HCT116 (cell line): ENCODE data around the gene DMD. TPM values are rescaled to one million over a fixed set of nuclear protein-coding genes. Genes with fewer than 3 reads are reported as not detected.

Experiments
- ATAC-seq: fragments of 200-7000 bp; cut with Tn5 transposase; 2 replicates; pipeline ENCODE4 v1.9.1; 2020; ENCODE audit warnings: mild to moderate bottlenecking, moderate library complexity
- BruUV-seq: library from RNA; stranded (reverse); fragments of 400-500 nt; replicated peaks from 2 replicates; lab custom pipeline; 2021; lab: Mats Ljungman, UMichigan
- CTCF ChIA-PET: fragments of 300-600 bp; sonication (Branson Sonifier 250); formaldehyde crosslinking; loops from one replicate; lab custom pipeline; 2021; ENCODE audit warnings: antibody characterized with exemption; lab: Charles Lee
- POLR2A ChIA-PET: fragments of 300-600, 350-600 bp; sonication (Branson Sonifier 250); formaldehyde crosslinking; loops from one replicate; lab custom pipeline; 2021; ENCODE audit warnings: antibody characterized with exemption; lab: Charles Lee
- RAD21 ChIA-PET, 2 experiments: fragments of 300-600 bp; sonication (Branson Sonifier 250); formaldehyde crosslinking; loops; one replicate each; lab custom pipeline; 2023; ENCODE audit warnings: low total read pairs in 2 of 2; ENCODE audit not compliant: uncharacterized antibody in 2 of 2, unreplicated experiment in 2 of 2, low non-redundant PET in 1 of 2; lab: Charles Lee
- DNase-seq: peaks from one replicate; pipeline ENCODE4 v3.0.0-alpha.2; 2010; ENCODE audit warnings: low read depth, low spot score
- H2AFZ ChIP-seq: fragments of 200-600 bp; shearing (Covaris generic), sonication (generic); 2 replicates; pipeline ENCODE4 v1.6.1; 2017; ENCODE audit warnings: low read depth, mixed run types, mixed read lengths, antibody characterized with exemption, low read length; ENCODE audit not compliant: poor library complexity, severe bottlenecking
- H3K27ac ChIP-seq: 2 replicates; pipeline ENCODE4 v1.5.1; 2012; ENCODE audit warnings: low read depth, low read length
- H3K27me3 ChIP-seq: fragments of 200-600 bp; sonication (generic); 2 replicates; pipeline ENCODE4 v1.6.1; 2016; ENCODE audit warnings: mixed run types, low read length, mixed read lengths; ENCODE audit not compliant: insufficient read depth
- H3K36me3 ChIP-seq, 2 experiments: fragments of 200-500 bp in 1 of 2; fragments of 200-600 bp in 1 of 2; sonication (Bioruptor generic) in 1 of 2; sonication (generic) in 1 of 2; 2 replicates each; pipeline versions ENCODE4 v1.5.1 to v1.6.1; 2014 to 2016; ENCODE audit warnings: low read length in 2 of 2, inconsistent platforms in 1 of 2, mixed read lengths in 1 of 2, mixed run types in 1 of 2; ENCODE audit not compliant: insufficient read depth in 2 of 2, control insufficient read depth in 1 of 2
- H3K4me1 ChIP-seq, 2 experiments: fragments of 200-600 bp in 1 of 2; sonication (generic) in 1 of 2; 2 replicates each; pipeline versions ENCODE4 v1.5.1 to v1.6.1; 2012 to 2017; ENCODE audit warnings: low read length in 2 of 2, inconsistent platforms in 1 of 2, mild to moderate bottlenecking in 1 of 2, mixed read lengths in 1 of 2, mixed run types in 1 of 2, moderate library complexity in 1 of 2; ENCODE audit not compliant: insufficient read depth in 2 of 2, control insufficient read depth in 1 of 2
- H3K4me2 ChIP-seq: fragments of 200-600 bp; sonication (generic); 2 replicates; pipeline ENCODE4 v1.6.1; 2017; ENCODE audit warnings: mixed run types, low read length, mixed read lengths
- H3K4me3 ChIP-seq, 2 experiments: fragments of 200-600 bp in 1 of 2; sonication (generic) in 1 of 2; replicated peaks in 1 of 2; 2 replicates each; pipeline ENCODE4 v1.5.1; 2011 to 2016; ENCODE audit warnings: low read length in 2 of 2, control low read depth in 1 of 2, low read depth in 1 of 2, mild to moderate bottlenecking in 1 of 2, mixed read lengths in 1 of 2, mixed run types in 1 of 2
- H3K79me2 ChIP-seq: fragments of 200-600 bp; sonication (generic); 2 replicates; pipeline ENCODE4 v1.6.1; 2017; ENCODE audit warnings: mild to moderate bottlenecking, mixed run types, low read length, moderate library complexity, mixed read lengths; ENCODE audit not compliant: insufficient read depth
- H3K9ac ChIP-seq: fragments of 200-600 bp; sonication (generic); 2 replicates; pipeline ENCODE4 v1.6.1; 2016; ENCODE audit warnings: low read length, mixed read lengths
- H3K9me2 ChIP-seq: fragments of 200-600 bp; sonication (generic), shearing (Covaris generic); 2 replicates; pipeline ENCODE4 v1.6.1; 2017; ENCODE audit warnings: mixed run types, mild to moderate bottlenecking, moderate library complexity; ENCODE audit not compliant: insufficient read depth
- H3K9me3 ChIP-seq, 2 experiments: fragments of 200-500 bp in 1 of 2; fragments of 200-600 bp in 1 of 2; sonication (Bioruptor generic) in 1 of 2; sonication (generic) in 1 of 2; 2 replicates each; pipeline ENCODE4 v1.6.1; 2014 to 2017; ENCODE audit warnings: low read length in 2 of 2, mixed read lengths in 2 of 2, inconsistent platforms in 1 of 2, low read depth in 1 of 2, mild to moderate bottlenecking in 1 of 2, mixed run types in 1 of 2, moderate library complexity in 1 of 2; ENCODE audit not compliant: control insufficient read depth in 1 of 2, insufficient read depth in 1 of 2
- H4K20me1 ChIP-seq: fragments of 200-600 bp; sonication (generic), shearing (Covaris generic); 2 replicates; pipeline ENCODE4 v1.6.1; 2017; ENCODE audit warnings: mixed run types, mild to moderate bottlenecking, moderate library complexity; ENCODE audit not compliant: insufficient read depth
- ATF3 ChIP-seq: IDR thresholded peaks from 2 replicates; pipeline ENCODE4 v1.6.1; 2012
- CBX3 ChIP-seq: IDR thresholded peaks from 2 replicates; pipeline ENCODE4 v1.6.1; 2012; ENCODE audit warnings: low read depth
- CTCF ChIP-seq, 3 experiments: fragments of 200-600 bp in 1 of 3; sonication (generic) in 1 of 3; IDR thresholded peaks in 2 of 3; conservative IDR thresholded peaks in 1 of 3; 2 replicates each; pipeline ENCODE4 v1.5.1; 2012 to 2017; ENCODE audit warnings: low read depth in 2 of 3, low read length in 2 of 3, antibody characterized with exemption in 1 of 3, borderline replicate concordance in 1 of 3, control low read depth in 1 of 3, mild to moderate bottlenecking in 1 of 3, mixed read lengths in 1 of 3, mixed run types in 1 of 3, moderate library complexity in 1 of 3; ENCODE audit not compliant: insufficient read depth in 1 of 3
- EGR1 ChIP-seq: IDR thresholded peaks from 2 replicates; pipeline ENCODE4 v1.6.1; 2012; ENCODE audit warnings: low read depth
- ELF1 ChIP-seq: IDR thresholded peaks from 2 replicates; pipeline ENCODE4 v1.6.1; 2012; ENCODE audit warnings: low read depth, borderline replicate concordance
- EZH2 ChIP-seq: fragments of 200-600 bp; sonication (generic); IDR thresholded peaks from 2 replicates; pipeline ENCODE4 v1.6.1; 2017; ENCODE audit warnings: antibody characterized with exemption, mixed run types
- EZH2phosphoT487 ChIP-seq: fragments of 200-600 bp; IDR thresholded peaks from 2 replicates; pipeline ENCODE4 v1.6.1; 2018; ENCODE audit warnings: antibody characterized with exemption, borderline replicate concordance
- JUND ChIP-seq: IDR thresholded peaks from 2 replicates; pipeline ENCODE4 v1.6.1; 2012
- POLR2A ChIP-seq: IDR thresholded peaks from 2 replicates; pipeline ENCODE4 v1.7.0; 2011; ENCODE audit warnings: borderline replicate concordance; ENCODE audit not compliant: insufficient read depth, insufficient read length; ENCODE audit errors: extremely low read depth
- POLR2AphosphoS5 ChIP-seq: IDR thresholded peaks from 2 replicates; pipeline ENCODE4 v1.6.1; 2011; ENCODE audit warnings: mild to moderate bottlenecking, low read depth, low read length, moderate library complexity
- RAD21 ChIP-seq: IDR thresholded peaks from 2 replicates; pipeline ENCODE4 v1.6.1; 2012; ENCODE audit warnings: low read depth, mild to moderate bottlenecking
- REST ChIP-seq: IDR thresholded peaks from 2 replicates; pipeline ENCODE4 v1.6.1; 2012; ENCODE audit warnings: low read depth
- SIN3A ChIP-seq: IDR thresholded peaks from 2 replicates; pipeline ENCODE4 v1.6.1; 2012; ENCODE audit warnings: low read depth
- TCF7L2 ChIP-seq: IDR thresholded peaks from 2 replicates; pipeline ENCODE4 v1.7.0; 2011; ENCODE audit warnings: borderline replicate concordance, inconsistent platforms; ENCODE audit not compliant: insufficient read depth, insufficient read length; ENCODE audit errors: extremely low read depth
- ZBTB33 ChIP-seq: IDR thresholded peaks from 2 replicates; pipeline ENCODE4 v1.6.1; 2011; ENCODE audit warnings: mild to moderate bottlenecking, low read length, moderate library complexity; ENCODE audit not compliant: insufficient replicate concordance; ENCODE audit errors: extremely low read depth
- intact Hi-C: fragments of 100-400 bp; cut with micrococcal nuclease; formaldehyde crosslinking; loops from 2 replicates; pipeline ENCODE4 v1.10.0; 2022
- total RNA-seq: library from RNA; stranded (reverse); gene quantifications from one replicate; pipeline ENCODE4 v1.2.1, GENCODE V29; 2021; ENCODE audit not compliant: unreplicated experiment

Gene DMD
- total RNA-seq, 1 experiment from 2014 or later = 0.05 TPM

GRCh38 chrX:31287861-31288260 lies 1923.5 kb downstream of the DMD start:
- BruUV-seq = no TSS peak
- no peak for DNase-seq
- ChIA-PET RAD21 (no interaction called here), POLR2A (no interaction called here), CTCF (no interaction called here)
- no peaks in the 10 kb centered on the region for H3K9me2 ChIP-seq
- no peaks in the 10 kb centered on the region for H3K36me3 ChIP-seq
- no peaks in the 10 kb centered on the region for H3K4me1 ChIP-seq
- intact Hi-C loops = no loop called here
- H3K4me2 ChIP-seq = no peak overlapping the region
- no peak overlapping the region for H2AFZ ChIP-seq
- no peaks in the 10 kb centered on the region for H3K79me2 ChIP-seq
- H3K4me3 ChIP-seq = no peak overlapping the region
- no peaks in the 10 kb centered on the region for H3K9me3 ChIP-seq
- no peak overlapping the region for H3K9ac ChIP-seq
- no peaks in the 10 kb centered on the region for H3K27me3 ChIP-seq
- H4K20me1 ChIP-seq = no peaks in the 10 kb centered on the region
- no peak overlapping the region for H3K27ac ChIP-seq
- TF ChIP-seq TCF7L2 (no peak), RAD21 (no peak), ZBTB33 (no peak), EZH2 (no peak), POLR2A (no peak), EZH2phosphoT487 (no peak), SIN3A (no peak), EGR1 (no peak), REST (no peak), ELF1 (no peak), POLR2AphosphoS5 (no peak), CTCF (IDR thresholded peaks at IDR 0.05 in 2 of 3, conservative IDR thresholded peaks at IDR 0.05 in 1 of 3; ENCODE audit: borderline replicate concordance in 1 of 3, insufficient read depth in 1 of 3, low read depth in 2 of 3, low read length in 2 of 3) (no peak), ATF3 (no peak), CBX3 (no peak), JUND (no peak)
- ATAC-seq = no peak
